IPS-18c (cell line): Measurements from ENCODE around the gene LAMC1.
"Not testable (repeated sequence)": the region's sequence is repeated elsewhere in the genome, so short reads cannot be mapped to it uniquely, and the experiment has no call there.

ENCODE experiments used
- H3K4me3 ChIP-seq: 2 replicates; pipeline ENCODE4 v1.7.0; 2013; ENCODE audit warnings: low read depth, mild to moderate bottlenecking, low read length, moderate library complexity; ENCODE audit not compliant: insufficient read depth
- H3K9me3 ChIP-seq: one replicate; pipeline ENCODE4 v1.6.1; 2013; ENCODE audit warnings: mild to moderate bottlenecking, low read length, moderate library complexity; ENCODE audit not compliant: control insufficient read depth, insufficient read depth

LAMC1 gene

DNA sequence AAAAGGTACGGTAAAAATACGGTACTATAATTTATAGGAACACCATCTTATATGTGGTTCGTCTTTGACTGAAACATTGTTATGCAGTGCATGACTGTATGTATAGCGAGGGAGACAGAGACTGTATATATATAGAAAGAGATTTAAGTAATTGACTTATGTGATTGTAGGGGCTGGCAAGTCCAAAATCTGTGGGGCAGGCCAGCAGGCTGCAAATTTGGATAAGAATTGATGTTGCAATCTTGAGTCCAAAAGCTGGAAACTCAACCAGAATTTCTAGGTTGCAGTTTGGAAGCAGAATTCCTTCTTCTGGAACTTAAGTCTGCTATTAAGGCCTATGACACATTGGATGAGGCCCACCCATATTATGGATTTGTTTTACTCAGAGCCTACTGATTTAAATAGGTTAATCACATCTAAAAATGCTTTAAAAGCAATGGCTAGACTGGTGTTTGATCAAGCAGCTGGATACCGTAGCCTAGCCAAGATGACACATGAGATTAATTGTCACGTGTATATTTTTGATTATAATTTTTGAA, 42.0 kb downstream of the LAMC1 start:
- H3K4me3 ChIP-seq: no peak overlapping the region
- H3K9me3 ChIP-seq: no peaks in the 10 kb centered on the region

DNA sequence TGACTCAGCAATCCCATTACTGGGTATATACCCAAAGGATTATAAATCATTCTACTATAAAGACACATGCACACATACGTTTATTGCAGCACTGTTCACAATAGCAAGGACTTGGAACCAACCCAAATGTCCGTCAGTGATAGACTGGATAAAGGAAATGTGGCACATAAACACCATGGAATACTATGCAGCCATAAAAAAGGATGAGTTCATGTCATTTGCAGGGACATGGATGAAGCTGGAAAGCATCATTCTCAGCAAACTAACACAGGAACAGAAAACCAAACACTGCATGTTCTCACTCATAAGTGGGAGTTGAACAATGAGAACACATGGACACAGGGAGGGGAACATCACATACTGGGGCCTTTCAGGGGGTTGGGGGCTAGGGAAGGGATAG, 43.2 kb downstream of the LAMC1 start:
- H3K9me3 ChIP-seq, H3K4me3 ChIP-seq: not testable (repeated sequence)

DNA sequence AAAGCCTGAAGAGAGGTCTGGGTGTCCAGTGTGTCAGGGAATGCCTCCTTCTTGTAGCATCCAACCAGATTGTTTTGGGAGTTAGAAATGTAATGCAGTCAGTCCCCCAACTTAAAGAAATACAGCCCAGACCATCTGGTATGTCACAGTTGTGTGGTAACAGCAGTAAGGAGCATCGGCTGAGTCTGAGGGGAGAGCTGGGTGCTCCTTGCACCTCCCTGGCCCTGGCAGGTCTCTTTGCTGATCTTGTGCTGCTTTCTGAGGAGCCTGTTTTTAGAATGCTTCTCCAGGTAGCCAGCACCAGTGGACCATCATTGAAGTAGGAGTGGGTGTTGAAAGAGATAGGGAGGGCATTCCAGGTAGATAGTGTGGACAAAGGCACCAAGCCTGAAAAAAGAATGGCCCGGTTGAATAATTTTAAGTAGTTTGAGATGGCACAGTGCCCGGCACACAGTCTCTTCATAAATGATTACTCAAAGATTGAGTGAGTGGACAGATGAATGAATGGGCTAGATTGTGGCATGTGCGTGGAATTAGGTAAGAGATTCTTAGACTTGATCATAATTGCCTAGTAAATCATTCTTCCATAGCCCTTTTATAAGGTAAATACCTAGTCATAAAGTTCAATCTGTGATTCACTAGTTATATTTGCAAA, 46.5 kb downstream of the LAMC1 start:
- Histone ChIP-seq H3K4me3 (no peak overlapping the region), H3K9me3 (no peaks in the 10 kb centered on the region)

DNA sequence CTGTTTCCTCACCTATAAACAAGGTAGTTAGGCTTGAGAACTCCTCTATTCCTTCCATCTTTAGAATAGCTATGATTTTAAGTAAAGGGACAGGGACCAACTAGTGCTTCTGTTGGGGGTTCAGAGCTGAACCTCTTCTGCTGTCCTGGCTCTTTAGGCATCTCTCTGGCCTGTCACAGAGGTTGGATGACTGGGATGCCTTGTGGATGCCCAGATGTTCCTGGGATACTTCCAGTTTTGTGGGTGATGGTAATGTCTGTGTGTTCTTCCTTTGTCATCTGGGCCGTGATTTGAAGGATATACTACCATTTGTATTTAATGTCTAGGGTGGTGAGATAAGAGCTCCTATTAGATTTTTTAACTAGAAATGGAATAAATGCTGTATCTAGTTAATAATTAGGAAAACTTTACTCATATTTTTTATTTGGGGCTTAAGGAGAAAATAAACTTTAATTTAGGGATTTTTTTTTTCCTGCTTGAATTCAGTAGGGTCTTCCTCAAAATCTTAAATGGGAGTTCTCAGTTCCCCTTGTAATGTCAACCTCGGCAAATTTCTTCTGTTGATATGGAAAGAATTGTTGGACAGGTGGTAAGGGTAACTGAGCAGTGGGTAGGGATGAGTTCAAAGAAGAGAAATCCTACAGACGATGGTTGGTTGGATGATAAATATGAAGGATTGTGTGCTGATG, 47.2 kb downstream of the LAMC1 start:
- H3K4me3 ChIP-seq: no peak overlapping the region

DNA sequence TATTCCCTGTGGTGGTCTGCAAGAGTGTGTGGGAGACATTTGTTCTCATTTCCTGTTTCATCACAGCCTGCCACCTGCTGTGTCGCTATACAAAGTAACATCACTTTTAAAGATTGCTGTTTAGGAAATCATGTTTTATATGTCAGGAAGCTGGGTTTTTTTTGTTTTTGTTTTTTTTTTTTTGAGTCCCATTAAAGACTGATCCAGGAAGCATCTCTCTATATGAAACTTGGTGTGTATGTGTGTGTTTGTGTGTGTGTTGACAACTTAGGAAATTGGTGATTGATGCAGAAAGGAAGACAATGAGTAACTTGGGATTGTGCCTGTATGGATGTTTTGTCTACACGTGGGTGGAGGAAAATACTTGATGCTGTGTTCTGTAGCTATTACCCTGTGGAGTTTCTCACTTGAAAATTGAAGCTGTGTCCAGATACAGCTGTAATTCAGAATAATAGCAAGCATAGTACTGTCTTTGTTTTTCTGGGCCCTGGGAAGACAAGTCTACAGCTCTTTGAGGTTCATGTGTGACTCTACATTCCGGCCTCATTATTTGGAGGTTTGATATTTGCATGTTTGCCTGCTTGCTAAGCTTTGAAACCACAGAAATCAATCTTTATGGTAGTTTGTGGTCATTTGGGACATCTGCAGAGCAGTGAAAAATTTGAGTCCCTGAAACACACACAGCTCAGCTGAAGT, 47.9 kb downstream of the LAMC1 start:
- H3K4me3 ChIP-seq: no peak overlapping the region
- no peaks in the 10 kb centered on the region for H3K9me3 ChIP-seq

More for the DNA sequence above, 47.2 kb downstream of the LAMC1 start:
- H3K9me3 ChIP-seq: no peaks in the 10 kb centered on the region

DNA sequence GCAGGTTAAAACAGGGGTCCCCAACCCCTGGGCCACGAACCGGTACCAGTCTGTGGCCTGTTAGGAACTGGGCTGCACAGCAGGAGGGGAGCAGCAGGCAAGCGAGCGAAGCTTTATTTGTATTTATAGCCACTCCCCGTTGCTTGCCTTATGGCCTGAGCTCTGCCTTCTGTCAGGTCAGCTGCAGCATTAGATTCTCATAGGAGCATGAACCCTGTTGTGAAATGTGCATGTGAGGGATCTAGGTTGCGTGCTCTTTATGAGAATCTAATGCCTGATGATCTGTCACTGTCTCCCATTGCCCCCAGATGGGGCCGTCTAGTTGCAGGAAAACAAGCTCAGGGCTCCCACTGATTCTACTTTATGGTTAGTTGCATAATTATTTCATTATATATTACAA, 49.4 kb downstream of the LAMC1 start:
- H3K4me3 ChIP-seq, H3K9me3 ChIP-seq: not testable (repeated sequence)

DNA sequence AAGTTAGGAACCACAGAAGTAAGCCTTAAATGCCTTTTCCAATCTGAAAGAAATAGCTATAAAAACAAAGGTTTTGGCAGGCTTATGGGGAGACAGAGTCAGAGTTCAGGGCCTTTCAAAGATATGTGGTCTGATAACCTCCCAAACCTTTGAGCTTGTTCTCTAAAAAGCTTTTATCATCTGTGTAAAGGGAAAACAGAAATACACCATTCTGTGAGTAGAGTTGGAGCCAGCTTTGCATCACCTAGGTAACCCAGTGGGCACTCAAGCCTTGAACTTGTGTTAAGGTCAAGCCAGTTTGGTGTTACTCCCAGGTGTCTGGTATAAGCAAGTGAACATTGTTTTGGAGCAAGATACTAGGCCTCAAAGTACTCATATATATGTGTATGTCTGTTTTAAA, 50.1 kb downstream of the LAMC1 start:
- H3K4me3 ChIP-seq: no peak overlapping the region
- H3K9me3 ChIP-seq: no peaks in the 10 kb centered on the region

DNA sequence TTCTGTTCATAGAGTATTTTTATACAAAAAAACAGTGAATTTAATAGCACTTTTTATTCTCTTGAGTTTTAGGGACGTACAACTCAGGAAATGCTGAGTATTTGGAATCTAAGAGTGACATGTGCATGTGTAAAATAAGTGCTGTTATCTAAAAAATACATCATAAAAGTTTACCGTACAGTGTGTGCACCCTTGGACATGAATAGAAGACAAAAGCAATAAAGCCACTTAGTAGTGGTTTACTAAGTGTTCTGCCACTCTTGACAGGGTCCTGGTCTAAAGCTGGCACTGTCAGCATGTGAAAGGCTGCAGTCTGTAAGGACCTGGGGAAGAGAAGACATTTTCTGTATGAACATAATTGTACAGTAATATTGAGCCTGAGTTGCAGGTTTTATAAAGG, 51.0 kb downstream of the LAMC1 start:
- H3K9me3 ChIP-seq: no peaks in the 10 kb centered on the region
- H3K4me3 ChIP-seq: no peak overlapping the region

DNA sequence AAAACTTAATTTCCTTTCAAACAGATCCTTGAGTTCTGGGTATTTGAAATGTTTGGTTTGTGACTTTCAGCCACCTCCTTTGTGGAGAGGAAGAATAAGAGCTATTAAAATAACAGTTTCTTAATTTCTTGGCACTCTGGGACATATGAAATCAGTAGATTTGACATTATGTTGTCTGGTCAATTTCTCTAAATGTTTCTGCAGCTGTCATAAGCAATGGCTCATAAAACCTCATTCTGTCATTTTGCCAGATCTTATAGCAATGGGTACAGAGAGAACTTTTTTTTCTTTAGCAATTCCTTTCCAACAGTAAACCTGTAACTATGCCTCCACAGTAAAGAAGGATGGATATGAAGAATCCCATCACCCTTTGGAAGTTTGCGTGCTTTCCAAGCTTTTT, 52.6 kb downstream of the LAMC1 start:
- no peak overlapping the region for H3K4me3 ChIP-seq

DNA sequence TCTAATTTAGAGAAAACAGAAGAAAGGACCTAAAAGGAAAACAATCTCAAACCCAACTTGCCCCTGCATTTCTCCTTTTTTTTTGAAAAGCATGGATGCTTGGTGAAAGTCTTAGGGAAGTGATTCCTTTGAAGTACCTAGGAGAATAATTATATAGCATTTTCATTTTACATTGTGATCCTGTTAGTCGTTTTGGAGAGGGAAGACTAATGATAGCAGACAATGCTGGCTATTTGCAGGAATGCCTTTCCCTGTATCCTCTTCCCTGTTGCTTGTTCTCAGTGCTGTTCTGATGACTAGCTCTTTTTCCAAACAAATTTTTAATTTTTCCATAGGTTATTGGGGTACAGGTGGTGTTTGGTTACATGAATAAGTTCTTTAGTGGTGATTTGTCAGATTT, 53.9 kb downstream of the LAMC1 start:
- Histone ChIP-seq H3K9me3 (no peaks in the 10 kb centered on the region), H3K4me3 (no peak overlapping the region)

More for the DNA sequence above, 52.6 kb downstream of the LAMC1 start:
- H3K9me3 ChIP-seq: no peaks in the 10 kb centered on the region

DNA sequence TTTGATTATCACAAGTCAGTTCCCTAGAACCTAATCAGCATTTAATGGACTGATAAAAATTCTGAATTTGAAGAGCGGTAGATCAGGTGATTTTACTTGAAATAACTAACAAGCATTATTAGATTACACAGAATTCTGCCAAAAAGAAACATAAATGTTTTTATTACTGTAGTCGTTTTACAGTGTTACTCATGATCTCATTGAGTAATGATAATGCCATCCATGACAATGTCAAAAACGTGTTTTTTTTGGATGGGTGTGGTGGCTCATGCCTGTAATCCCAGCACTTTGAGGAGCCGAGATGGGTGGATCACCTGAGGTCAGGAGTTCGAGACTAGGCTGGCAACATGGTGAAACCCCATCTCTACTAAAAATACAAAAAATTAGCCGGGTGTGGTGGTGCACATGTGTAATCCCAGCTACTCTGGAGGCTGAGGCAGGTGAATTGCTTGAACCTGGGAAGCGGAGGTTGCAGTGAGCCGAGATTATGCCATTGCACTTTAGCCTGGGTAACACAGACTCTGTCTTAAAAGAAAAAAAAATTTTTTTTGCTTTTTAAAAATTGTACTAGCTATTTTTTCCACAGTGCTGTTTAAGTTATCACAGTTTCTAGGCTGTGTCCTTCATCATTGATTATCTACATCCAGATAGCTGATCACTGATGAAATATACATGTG, 56.6 kb downstream of the LAMC1 start:
- Histone ChIP-seq H3K9me3 (no peaks in the 10 kb centered on the region), H3K4me3 (no peak overlapping the region)

DNA sequence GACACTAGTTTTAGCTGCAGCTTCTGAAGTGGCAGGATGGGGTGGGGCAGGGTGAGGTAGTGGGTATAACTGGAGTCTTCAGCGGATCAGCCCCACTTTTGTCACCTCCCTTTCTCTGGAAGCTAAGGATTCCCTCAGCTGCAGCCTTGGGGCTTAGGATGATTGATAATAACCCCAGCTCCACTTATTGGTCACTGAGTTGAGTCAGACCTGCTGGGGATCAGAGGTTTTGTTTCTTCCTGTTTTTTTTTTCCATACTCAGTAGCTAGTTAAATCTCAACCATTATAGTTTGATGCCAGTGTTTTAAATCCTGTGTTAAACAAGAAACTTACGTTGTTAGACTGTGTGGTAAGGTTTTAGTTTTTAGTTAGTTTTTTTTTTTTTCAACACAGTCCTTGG, 57.2 kb downstream of the LAMC1 start:
- Histone ChIP-seq H3K4me3 (no peak overlapping the region), H3K9me3 (no peaks in the 10 kb centered on the region)

DNA sequence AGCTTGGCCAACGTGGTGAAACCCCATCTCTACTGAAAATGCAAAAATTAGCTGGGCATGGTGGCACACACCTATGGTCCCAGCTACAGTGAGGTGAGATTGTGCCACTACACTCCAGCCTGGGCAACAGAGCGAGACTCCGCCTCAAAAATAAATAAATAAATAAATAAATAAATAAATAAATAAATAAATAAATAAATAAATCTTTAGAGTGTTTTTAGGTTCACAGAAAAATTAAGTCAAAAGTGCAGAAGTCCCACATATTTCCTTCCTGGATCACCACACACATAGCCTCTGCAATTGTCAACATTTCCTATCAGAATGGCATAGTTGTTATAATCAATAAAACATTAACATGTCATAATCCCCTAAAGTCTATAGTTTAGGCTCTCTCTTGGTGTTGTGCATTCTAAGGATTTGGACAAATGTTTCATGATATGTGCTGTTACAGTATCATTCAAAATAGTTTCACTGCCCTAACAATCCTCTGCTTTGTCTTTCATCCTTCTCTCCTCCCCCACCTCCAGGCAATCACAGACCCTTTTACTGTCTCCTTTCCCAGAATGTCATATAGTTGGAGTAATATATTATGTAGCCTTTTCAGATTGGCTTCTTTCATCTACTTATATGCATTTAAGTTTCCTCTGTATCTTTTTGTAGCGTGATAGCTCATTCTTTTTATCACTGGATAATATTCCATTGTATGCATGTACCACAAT, 58.3 kb downstream of the LAMC1 start:
- Histone ChIP-seq H3K4me3 (no peak overlapping the region), H3K9me3 (no peaks in the 10 kb centered on the region)

DNA sequence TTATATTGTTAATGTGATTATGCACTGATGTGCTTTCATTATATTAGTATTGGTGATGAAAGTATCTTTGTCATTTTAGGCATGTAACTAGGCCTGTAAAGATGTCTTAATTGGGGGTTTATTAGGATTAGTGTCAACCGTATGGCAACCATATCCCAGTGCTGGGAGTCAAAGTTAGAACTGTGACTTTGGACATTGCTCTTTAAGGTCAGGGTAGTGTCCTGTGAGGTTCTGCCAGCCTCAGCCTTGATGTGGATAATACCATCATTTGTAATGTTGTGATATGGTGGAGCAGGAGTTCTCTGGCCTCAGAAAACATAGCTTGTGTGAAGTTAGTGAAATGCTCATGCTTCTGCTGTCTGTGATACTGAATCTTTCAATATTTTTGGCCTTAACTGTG, 59.4 kb downstream of the LAMC1 start:
- H3K4me3 ChIP-seq: no peak overlapping the region

DNA sequence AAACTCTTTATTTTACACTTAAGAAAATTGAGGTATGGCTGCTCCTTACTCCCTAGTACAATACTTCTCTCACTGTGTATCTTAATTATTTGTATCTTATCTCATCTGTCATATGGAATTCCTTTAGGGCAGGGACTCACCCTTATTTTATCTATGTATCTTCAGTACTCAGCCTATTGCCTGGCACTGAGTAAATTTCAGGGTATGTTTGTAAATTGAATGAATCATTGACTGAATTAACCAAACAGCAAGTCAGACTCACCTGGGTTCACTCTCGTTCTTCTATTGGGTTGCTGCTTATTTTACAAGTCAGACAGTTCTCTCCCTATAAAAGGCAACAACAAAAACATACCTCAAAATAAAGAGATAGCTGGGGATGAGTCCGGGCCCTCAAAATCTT, 63.8 kb downstream of the LAMC1 start:
- Histone ChIP-seq H3K4me3 (no peak overlapping the region), H3K9me3 (no peaks in the 10 kb centered on the region)

More for the DNA sequence above, 59.4 kb downstream of the LAMC1 start:
- no peaks in the 10 kb centered on the region for H3K9me3 ChIP-seq

DNA sequence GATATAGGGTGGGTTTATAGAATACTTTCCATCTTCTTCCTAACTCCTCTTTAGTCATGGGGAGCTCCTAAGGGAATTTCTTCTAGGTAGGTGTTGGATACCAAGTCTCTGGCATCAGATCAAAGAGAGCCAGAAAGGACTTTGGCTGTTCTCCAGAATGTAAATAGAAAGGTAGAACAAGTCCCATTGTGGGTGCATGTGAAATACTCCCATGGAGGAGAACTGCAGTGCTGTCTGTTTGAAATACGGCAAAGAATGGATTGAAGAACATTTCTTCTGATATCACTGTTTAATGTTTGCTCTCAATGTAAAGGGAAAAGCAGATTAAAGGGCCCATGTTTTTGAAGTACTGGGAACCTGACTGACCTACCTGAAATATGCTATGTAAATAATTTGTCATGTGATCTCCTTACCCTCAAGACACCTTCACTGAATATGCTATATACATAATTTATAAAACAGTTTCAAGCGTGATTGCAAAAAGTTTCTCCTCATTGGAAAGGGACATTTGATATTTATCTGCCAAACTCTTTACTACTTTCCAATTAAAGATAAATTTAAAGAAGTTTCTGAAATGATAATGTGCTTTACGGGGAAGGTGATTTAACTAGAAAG, 65.9 kb downstream of the LAMC1 start:
- H3K9me3 ChIP-seq: no peaks in the 10 kb centered on the region
- H3K4me3 ChIP-seq: no peak overlapping the region
